AG10803 (cell line): Measurements from ENCODE around the gene MYEF2.
A peak's percentile ranks its signal among the peaks of the same experiment; 100 is the strongest.

Source experiments
- DNase-seq: peaks from one replicate; pipeline ENCODE4 v3.0.0; 2010; ENCODE audit warnings: low read depth
- H3K4me3 ChIP-seq: 2 replicates; pipeline ENCODE4 v1.5.1; 2011; ENCODE audit warnings: mild to moderate bottlenecking, low read length, control low read depth
- CTCF ChIP-seq: conservative IDR thresholded peaks from 2 replicates; pipeline ENCODE4 v1.5.1; 2011; ENCODE audit warnings: mild to moderate bottlenecking, low read length, control low read depth, inconsistent platforms

Gene MYEF2

GRCh38 chr15:48191574-48192225, 13.6 kb upstream of the MYEF2 start, which contains the start of gene CTXN2:
Gene CTXN2, plus strand, starts transcription at chr15:48191665. Its CDS starts 9,636 bp downstream, at chr15:48201301.
- DNase-seq: no peak
- H3K4me3 ChIP-seq: no peak within 1 kb of the TSS
- TF ChIP-seq CTCF: no peak

- no peak overlapping the region for H3K4me3 ChIP-seq
- peak; percentile 50 for DNase-seq
- no peak for TF ChIP-seq CTCF
These were observed 13.0 kb upstream of the MYEF2 start for GRCh38 chr15:48190932-48191573.

- DNase-seq: no peak
- no peak for TF ChIP-seq CTCF
- H3K4me3 ChIP-seq: no peak overlapping the region
These were observed 8.2 kb upstream of the MYEF2 start for GRCh38 chr15:48186271-48186670.

GRCh38 chr15:48185529-48185928, 7.4 kb upstream of the MYEF2 start:
- TF ChIP-seq CTCF: no peak
- no peak for DNase-seq
- H3K4me3 ChIP-seq: no peak overlapping the region

- H3K4me3 ChIP-seq: no peak overlapping the region
- no peak for DNase-seq
- TF ChIP-seq CTCF: no peak
These were observed 4.7 kb upstream of the MYEF2 start for GRCh38 chr15:48182749-48183148.

- H3K4me3 ChIP-seq: peak overlapping the region; percentile 63
- TF ChIP-seq CTCF: no peak
- no peak for DNase-seq
These were observed 495 bp upstream of the MYEF2 start for GRCh38 chr15:48178648-48178931.

- peak overlapping the region; percentile 63 for H3K4me3 ChIP-seq
- DNase-seq: peak; percentile 34
- TF ChIP-seq CTCF: no peak
These were observed 721 bp downstream of the MYEF2 start for GRCh38 chr15:48177383-48177765.
